Umbilical cord (tissue), 2 donors: Measurements from ENCODE around the gene C7orf25. TPM values are rescaled to one million over a fixed set of nuclear protein-coding genes. Genes with fewer than 3 reads are reported as not detected.

ENCODE experiments used
- DNase-seq: peaks from one replicate; pipeline ENCODE4 v3.0.0-alpha.2; 2015; ENCODE audit warnings: low spot score
- total RNA-seq: library from RNA; depleted of rRNA; stranded (reverse); fragments of >200 nt; gene quantifications from one replicate; pipeline ENCODE4 v1.2.3, GENCODE V29; 2014; ENCODE audit warnings: low replicate concordance; ENCODE audit not compliant: insufficient read depth

Gene C7orf25
- total RNA-seq, 1 donor from 2014 or later, result 5.5 TPM

DNA sequence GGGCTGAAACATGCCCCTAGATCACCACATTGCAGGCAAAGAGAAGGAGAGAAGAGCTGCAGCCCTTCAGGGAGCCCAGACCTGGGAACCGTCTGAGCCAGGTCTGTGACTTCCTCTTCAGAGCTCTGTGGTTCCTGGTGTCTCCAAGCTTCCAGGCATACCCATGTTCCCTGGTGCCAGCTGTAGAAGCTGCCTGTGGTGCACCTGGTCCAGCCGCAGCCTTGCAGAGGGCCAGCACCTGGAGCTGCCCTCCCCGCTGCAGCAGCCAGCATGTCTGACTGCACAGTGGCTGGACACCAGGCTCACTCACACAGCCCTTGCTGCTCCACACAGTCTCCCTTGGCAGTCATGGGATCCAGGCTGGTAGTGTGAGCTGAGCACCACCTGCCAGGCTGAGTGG is 33.6 kb downstream of the C7orf25 start:
- no peak for DNase-seq

DNA sequence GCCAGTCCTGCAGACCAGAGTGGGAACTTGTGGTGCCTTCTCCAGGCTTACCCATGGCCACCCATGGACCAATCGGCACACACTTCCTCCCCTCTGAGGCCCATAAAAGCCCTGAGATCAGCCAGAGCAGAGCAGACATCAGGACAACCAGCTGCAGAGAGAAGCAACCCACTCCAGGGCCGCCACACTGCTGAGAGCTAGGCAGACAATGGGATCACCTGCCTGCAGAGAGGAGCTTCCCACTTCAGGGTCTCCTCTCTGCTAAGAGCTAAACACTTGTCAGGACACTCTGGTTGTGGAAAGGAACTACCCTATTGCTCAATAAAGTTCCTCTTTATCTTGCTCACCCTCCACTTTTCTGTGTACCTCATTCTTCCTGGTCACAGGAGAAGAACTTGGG is 34.0 kb downstream of the C7orf25 start:
- no peak for DNase-seq

DNA sequence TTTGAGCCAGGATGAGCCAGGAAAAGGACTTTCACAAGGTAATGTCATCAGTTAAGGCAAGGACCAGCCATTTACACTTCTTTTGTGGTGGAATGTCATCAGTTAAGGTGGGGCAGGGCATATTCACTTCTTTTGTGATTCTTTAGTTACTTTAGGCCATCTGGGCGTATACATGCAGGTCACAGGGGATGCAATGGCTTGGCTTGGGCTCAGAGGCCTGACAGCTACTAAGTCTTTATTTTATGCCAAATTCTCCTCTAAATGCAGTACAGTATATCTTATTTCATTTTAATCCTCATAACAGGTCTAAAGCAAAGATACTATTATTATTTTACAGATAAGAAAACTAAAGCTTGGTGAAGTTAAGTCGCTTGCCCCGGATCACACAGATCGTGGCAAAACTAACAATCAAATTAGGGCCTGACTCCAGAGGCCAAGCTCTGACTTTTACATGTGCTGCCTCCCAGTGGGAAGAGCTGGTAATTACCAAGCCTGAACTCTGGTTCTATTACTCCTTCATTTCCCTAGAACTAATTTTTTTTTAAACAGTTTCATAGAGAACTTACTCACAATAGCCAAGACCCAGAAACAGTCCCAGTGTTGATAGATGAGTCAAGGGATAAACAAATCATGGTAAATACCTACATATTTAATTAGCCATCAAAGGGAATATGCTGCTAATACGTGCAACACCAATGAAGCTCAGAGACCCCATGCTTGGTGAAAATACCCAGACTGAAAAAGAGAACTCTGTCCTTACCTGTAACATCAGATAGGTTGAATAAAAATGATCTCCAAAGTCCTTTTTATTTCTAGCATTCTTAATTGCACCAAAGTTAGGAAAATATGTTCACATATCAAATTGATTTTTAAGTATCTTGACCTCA is 35.4 kb downstream of the C7orf25 start:
- DNase-seq, result peak; percentile 71

DNA sequence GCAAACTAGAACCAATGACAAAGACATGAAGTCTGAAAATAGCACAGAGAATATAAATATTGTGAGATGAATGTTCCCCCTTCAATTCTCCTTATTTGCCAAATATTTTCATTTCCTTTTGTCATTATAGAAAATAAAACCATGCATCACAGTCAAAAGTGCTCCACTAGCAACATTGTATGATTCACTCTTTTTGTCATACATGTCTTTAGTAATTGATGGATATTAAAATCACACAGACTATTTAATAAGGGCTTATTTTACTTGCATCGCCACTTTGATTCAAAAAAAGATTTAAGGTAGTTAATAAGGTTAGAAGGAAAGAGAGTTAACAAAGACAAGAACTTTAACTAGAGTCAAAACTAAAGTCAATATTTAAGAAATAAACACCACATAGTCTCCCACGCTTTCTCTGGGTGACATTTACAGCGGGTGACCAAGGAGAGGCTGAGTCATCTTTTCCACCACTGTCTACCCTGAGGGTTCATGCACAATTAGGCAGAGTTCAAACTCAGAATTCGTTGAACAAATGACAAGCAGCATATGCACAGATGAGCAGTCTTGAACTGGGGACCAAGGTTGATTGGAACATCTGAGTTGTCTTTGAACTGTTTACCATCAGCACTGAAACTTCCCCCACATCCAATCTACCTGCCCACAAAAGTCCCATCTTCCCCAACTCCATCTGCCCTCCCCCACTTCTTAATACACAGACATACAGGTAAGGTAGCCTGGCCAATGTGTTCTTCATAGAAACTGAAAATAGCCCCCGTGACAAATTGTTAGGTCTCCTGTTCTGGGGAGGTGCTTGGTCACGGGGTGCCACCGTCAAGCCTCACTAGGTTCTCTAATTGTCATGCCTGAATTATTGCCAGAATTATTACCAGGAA is 42.5 kb downstream of the C7orf25 start:
- no peak for DNase-seq

DNA sequence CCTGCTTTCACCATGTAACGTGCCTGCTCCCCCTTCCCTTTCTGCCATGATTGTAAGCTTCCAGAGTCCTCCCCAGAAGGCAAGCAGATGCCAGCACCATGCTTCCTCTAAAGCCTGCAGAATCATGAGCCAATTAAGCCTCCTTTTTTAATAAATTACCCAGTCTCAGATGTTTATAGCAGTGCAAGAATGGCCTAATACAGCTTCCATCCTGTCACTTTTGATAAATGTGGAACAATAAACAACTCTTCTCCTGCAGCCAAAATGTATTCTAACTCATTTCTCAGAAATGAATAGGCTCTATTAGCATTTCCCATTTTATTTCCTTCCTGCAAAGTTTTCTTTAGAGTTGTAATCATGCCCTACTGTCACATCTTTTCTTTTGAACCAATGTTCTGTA is 43.4 kb downstream of the C7orf25 start:
- no peak for DNase-seq

Other genes starting within 250 kb of the C7orf25 start
- 32.0 TPM for gene PSMA2, start 20.1 kb upstream of the C7orf25 start, total RNA-seq
- gene MRPL32, start 20.3 kb upstream of the C7orf25 start, total RNA-seq, result 33.9 TPM
- 4.1 TPM for gene HECW1, start 200.6 kb upstream of the C7orf25 start, total RNA-seq